ENCODE data around the gene CAB39. TPM values are rescaled to one million over a fixed set of nuclear protein-coding genes. Genes with fewer than 3 reads are reported as not detected.

The CAB39 gene
- total and polyA plus RNA-seq, 2 donors (not counting 3 experiments of a cell fraction or from before 2014, with no cell fraction given), result 25.7 to 53.7 TPM

DNA sequence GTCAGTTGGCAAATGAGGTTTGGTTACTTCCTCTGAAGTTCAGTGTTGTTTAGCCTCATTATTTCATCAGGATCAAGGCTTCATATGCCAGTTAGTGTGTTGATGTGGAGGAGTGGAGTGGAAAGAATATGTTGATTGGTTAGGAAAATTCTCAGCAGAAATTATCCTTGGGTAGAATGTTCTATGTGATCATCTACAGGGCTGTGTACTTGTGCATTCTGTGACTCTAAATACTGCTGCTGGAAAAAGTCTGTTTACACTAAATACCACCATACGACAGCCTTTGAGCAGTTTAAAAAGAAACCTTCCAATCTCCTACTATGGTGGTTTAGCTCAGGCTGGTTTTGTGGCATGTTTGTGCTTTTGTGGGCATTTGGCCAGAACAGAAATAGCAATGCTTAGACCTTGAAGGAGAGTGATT, 25.8 kb downstream of the CAB39 start:
- DNase-seq (ENCODE audit: low read depth, low spot score) (peak; percentile 40), FAIRE-seq (no peak)
- Histone ChIP-seq H3K36me3 (ENCODE audit: control insufficient read depth in 2 of 2, extremely low read depth in 1 of 2, insufficient read depth in 2 of 2, low read length in 2 of 2) (peaks cover 0 to 4% of the 10 kb centered on the region in 2 experiments), H3K4me2 (ENCODE audit: insufficient read depth, low read length) (no peak overlapping the region), H3K9me1 (replicated peaks; ENCODE audit: control insufficient read depth, extremely low read depth, insufficient read depth, low read length) (peaks cover 2% of the 10 kb centered on the region), H3K79me2 (ENCODE audit: control insufficient read depth, insufficient read depth, low read length) (peaks cover 90% of the 10 kb centered on the region), H3K27ac (ENCODE audit: insufficient read depth, low read depth, low read length) (no peak overlapping the region), H3K9ac (replicated peaks; ENCODE audit: extremely low read depth, insufficient read depth, low read length) (no peak overlapping the region), H4K20me1 (replicated peaks; ENCODE audit: control insufficient read depth, extremely low read depth, insufficient read depth, low read length) (peaks cover 2% of the 10 kb centered on the region), H3K9me3 (replicated peaks; ENCODE audit: control insufficient read depth, insufficient read depth, low read length) (no peaks in the 10 kb centered on the region), H3K4me1 (ENCODE audit: control insufficient read depth, extremely low read depth, insufficient read depth, low read length) (no peaks in the 10 kb centered on the region), H3K4me3 (replicated peaks in 1 of 3; ENCODE audit: insufficient read depth in 1 of 3, low read depth in 1 of 3, low read length in 3 of 3) (no peak overlapping the region), H3K27me3 (ENCODE audit: control insufficient read depth in 2 of 2, insufficient read depth in 2 of 2, low read length in 2 of 2) (no peaks in the 10 kb centered on the region), H2AFZ (ENCODE audit: low read depth, low read length) (no peak overlapping the region)
- ChIA-PET CTCF (interaction anchor here (1.3 to 1.7 kb wide), 3 partner anchors 18 to 60 kb away, joined by 3 to 6 read pairs (median 4); no protein-coding TSS in a partner anchor), POLR2A (no interaction called here)
- intact Hi-C loops (cut with micrococcal nuclease) (no loop called here), dilution Hi-C loops (cut with MboI; ENCODE audit: extremely low pct_ligation_motif_present, low sequenced_read_pairs) (no loop called here)
- BruUV-seq (replicated peaks), result no TSS peak
- TF ChIP-seq MYC (IDR thresholded peaks at IDR 0.05; ENCODE audit: low read depth, low read length) (no peak), POLR2AphosphoS5 (IDR thresholded peaks at IDR 0.05; ENCODE audit: insufficient read depth, low read depth, low read length) (no peak), FOS (IDR thresholded peaks at IDR 0.05; ENCODE audit: borderline replicate concordance, insufficient read depth, low read length) (no peak), GATA2 (IDR thresholded peaks at IDR 0.05; ENCODE audit: insufficient read depth, insufficient read length, low read depth, low read length) (no peak), POLR2A (IDR thresholded peaks at IDR 0.05; ENCODE audit: low read depth, low read length) (no peak)
- TF ChIP-seq, protein P1, sequence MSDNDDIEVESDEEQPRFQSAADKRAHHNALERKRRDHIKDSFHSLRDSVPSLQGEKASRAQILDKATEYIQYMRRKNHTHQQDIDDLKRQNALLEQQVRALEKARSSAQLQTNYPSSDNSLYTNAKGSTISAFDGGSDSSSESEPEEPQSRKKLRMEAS (IDR thresholded peaks at IDR 0.05; ENCODE audit: insufficient read depth, insufficient read length), result no peak
- TF ChIP-seq, protein P2, sequence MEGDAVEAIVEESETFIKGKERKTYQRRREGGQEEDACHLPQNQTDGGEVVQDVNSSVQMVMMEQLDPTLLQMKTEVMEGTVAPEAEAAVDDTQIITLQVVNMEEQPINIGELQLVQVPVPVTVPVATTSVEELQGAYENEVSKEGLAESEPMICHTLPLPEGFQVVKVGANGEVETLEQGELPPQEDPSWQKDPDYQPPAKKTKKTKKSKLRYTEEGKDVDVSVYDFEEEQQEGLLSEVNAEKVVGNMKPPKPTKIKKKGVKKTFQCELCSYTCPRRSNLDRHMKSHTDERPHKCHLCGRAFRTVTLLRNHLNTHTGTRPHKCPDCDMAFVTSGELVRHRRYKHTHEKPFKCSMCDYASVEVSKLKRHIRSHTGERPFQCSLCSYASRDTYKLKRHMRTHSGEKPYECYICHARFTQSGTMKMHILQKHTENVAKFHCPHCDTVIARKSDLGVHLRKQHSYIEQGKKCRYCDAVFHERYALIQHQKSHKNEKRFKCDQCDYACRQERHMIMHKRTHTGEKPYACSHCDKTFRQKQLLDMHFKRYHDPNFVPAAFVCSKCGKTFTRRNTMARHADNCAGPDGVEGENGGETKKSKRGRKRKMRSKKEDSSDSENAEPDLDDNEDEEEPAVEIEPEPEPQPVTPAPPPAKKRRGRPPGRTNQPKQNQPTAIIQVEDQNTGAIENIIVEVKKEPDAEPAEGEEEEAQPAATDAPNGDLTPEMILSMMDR (IDR thresholded peaks at IDR 0.05; ENCODE audit: extremely low read depth in 1 of 2, insufficient read depth in 1 of 2, low read depth in 1 of 2, low read length in 2 of 2), result no peak

Measured in endothelial cell of umbilical vein (primary cell).